T-helper 2 cell treated with Interferon-gamma antibody and Interleukin-4, amounts not matched to agents 5 μg/mL and 100 μg/mL, for 36 hours (primary cell): Measurements from ENCODE around the gene SH2D4B.
"Not testable (repeated sequence)": the region's sequence is repeated elsewhere in the genome, so short reads cannot be mapped to it uniquely, and the experiment has no call there.

Experiments
- DNase-seq: peaks from one replicate; pipeline ENCODE4 v3.0.0; 2021; ENCODE audit warnings: low spot score
- H3K27ac Mint-ChIP-seq: one replicate; pipeline ENCODE4 v1.8.0; 2021; ENCODE audit warnings: mild to moderate bottlenecking, mixed read lengths
- H3K27me3 Mint-ChIP-seq: one replicate; pipeline ENCODE4 v1.8.0; 2021; ENCODE audit warnings: low read depth, mixed read lengths
- H3K36me3 Mint-ChIP-seq: one replicate; pipeline ENCODE4 v1.8.0; 2021; ENCODE audit warnings: low read depth, mixed read lengths
- H3K4me1 Mint-ChIP-seq: one replicate; pipeline ENCODE4 v1.8.0; 2021; ENCODE audit warnings: low read depth, mixed read lengths
- H3K4me3 Mint-ChIP-seq: one replicate; pipeline ENCODE4 v1.8.0; 2022; ENCODE audit warnings: mild to moderate bottlenecking, moderate library complexity, mixed read lengths
- H3K9me3 Mint-ChIP-seq: one replicate; pipeline ENCODE4 v1.8.0; 2021; ENCODE audit warnings: mixed read lengths

SH2D4B gene

GRCh38 chr10:80539421-80540031 is 1.8 kb downstream of the SH2D4B start:
- peaks cover 2% of the 10 kb centered on the region for H3K27me3 Mint-ChIP-seq
- peaks cover 12% of the 10 kb centered on the region for H3K4me1 Mint-ChIP-seq
- H3K27ac Mint-ChIP-seq, result no peak overlapping the region
- H3K36me3 Mint-ChIP-seq, result peaks cover 3% of the 10 kb centered on the region
- no peaks in the 10 kb centered on the region for H3K9me3 Mint-ChIP-seq
- H3K4me3 Mint-ChIP-seq, result no peak overlapping the region
- no peak for DNase-seq

GRCh38 chr10:80540136-80540535 is 2.4 kb downstream of the SH2D4B start:
- H3K27ac Mint-ChIP-seq, result no peak overlapping the region

GRCh38 chr10:80540618-80540980 is 2.9 kb downstream of the SH2D4B start:
- peaks cover 11% of the 10 kb centered on the region for H3K27me3 Mint-ChIP-seq
- H3K4me3 Mint-ChIP-seq, result no peak overlapping the region

More at GRCh38 chr10:80540136-80540535, 2.4 kb downstream of the SH2D4B start:
- H3K36me3 Mint-ChIP-seq, result peaks cover 5% of the 10 kb centered on the region
- no peaks in the 10 kb centered on the region for H3K9me3 Mint-ChIP-seq
- no peak for DNase-seq
- H3K4me1 Mint-ChIP-seq, result peaks cover 12% of the 10 kb centered on the region
- H3K27me3 Mint-ChIP-seq, result peaks cover 7% of the 10 kb centered on the region
- no peak overlapping the region for H3K4me3 Mint-ChIP-seq

DNA sequence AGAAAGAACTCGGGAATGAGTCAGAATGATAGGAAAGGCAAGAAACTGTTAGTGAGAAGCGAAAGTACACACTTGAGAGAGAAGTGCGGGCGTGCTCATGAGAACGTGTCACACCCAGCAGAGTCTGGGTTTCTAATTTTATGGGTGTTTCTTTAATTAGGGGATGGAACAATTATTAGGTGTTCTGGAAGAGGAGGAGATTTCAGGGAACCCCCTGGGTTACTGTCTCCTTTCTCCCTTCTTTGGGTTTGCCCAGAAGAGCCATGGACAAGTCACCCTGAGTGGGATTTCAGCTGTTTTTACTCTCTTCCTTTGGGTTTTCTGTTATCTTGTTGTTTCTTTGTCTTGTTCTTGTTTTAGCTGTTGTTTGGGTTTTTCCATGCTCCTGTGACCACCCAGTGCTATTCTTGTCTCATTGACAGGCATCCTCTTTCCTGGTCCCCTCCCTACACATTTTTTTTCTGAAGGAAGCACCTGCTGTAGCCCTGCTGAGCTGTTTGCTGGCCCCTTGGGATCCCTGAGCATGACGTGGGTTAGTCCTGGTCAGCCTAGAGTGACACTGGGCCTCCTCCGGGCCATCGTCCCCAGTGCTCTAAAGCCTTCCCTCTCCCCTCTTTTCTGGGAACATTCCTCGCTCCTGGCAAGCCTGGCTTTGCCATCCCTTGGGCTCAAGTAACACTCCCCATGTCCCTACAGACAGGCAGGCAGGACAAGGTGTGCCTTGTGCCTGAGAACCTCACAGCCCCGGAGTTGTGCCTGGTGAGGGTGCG is 3.5 kb downstream of the SH2D4B start:
- Mint-ChIP-seq H3K36me3 (peaks cover 2% of the 10 kb centered on the region), H3K27ac (no peak overlapping the region), H3K4me1 (peaks cover 10% of the 10 kb centered on the region), H3K27me3 (peaks cover 12% of the 10 kb centered on the region), H3K9me3 (no peaks in the 10 kb centered on the region), H3K4me3 (no peak overlapping the region)
- no peak for DNase-seq

More at GRCh38 chr10:80540618-80540980, 2.9 kb downstream of the SH2D4B start:
- H3K27ac Mint-ChIP-seq, result no peak overlapping the region
- peaks cover 10% of the 10 kb centered on the region for H3K4me1 Mint-ChIP-seq
- no peak for DNase-seq
- H3K9me3 Mint-ChIP-seq, result no peaks in the 10 kb centered on the region
- peaks cover 2% of the 10 kb centered on the region for H3K36me3 Mint-ChIP-seq

GRCh38 chr10:80542053-80542452 is 4.4 kb downstream of the SH2D4B start:
- Mint-ChIP-seq H3K9me3 (no peaks in the 10 kb centered on the region), H3K27me3 (peaks cover 12% of the 10 kb centered on the region), H3K36me3 (peaks cover 2% of the 10 kb centered on the region), H3K27ac (no peak overlapping the region), H3K4me1 (peaks cover 6% of the 10 kb centered on the region), H3K4me3 (no peak overlapping the region)
- DNase-seq, result no peak

GRCh38 chr10:80542652-80543318 is 5.1 kb downstream of the SH2D4B start:
- H3K9me3 Mint-ChIP-seq, result no peaks in the 10 kb centered on the region
- H3K36me3 Mint-ChIP-seq, result peaks cover 2% of the 10 kb centered on the region
- no peak overlapping the region for H3K4me3 Mint-ChIP-seq
- peaks cover 5% of the 10 kb centered on the region for H3K4me1 Mint-ChIP-seq
- peaks cover 15% of the 10 kb centered on the region for H3K27me3 Mint-ChIP-seq
- H3K27ac Mint-ChIP-seq, result no peak overlapping the region
- DNase-seq, result no peak

DNA sequence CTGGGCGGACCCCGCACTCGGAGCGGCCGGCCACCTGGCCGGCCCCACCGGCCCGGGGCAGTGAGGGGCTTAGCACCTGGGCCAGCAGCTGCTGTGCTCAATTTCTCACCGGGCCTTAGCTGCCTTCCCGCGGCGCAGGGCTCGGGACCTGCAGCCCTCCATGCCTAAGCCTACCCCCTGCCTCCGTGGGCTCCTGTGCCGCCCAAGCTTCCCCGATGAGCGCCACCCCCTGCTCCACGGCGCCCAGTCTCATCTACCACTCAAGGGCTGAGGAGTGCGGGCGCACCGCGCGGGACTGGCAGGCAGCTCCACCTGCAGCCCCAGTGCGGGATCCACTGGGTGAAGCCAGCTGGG is 5.6 kb downstream of the SH2D4B start:
- H3K9me3 Mint-ChIP-seq, DNase-seq, H3K4me3 Mint-ChIP-seq, H3K36me3 Mint-ChIP-seq, H3K4me1 Mint-ChIP-seq, H3K27ac Mint-ChIP-seq: not testable (repeated sequence)
- H3K27me3 Mint-ChIP-seq, result peaks cover 15% of the 10 kb centered on the region

GRCh38 chr10:80544316-80544953 is 6.7 kb downstream of the SH2D4B start:
- no peaks in the 10 kb centered on the region for H3K9me3 Mint-ChIP-seq
- H3K36me3 Mint-ChIP-seq, result peaks cover 2% of the 10 kb centered on the region
- peaks cover 17% of the 10 kb centered on the region for H3K27me3 Mint-ChIP-seq
- peaks cover 5% of the 10 kb centered on the region for H3K4me1 Mint-ChIP-seq
- H3K27ac Mint-ChIP-seq, result no peak overlapping the region
- no peak overlapping the region for H3K4me3 Mint-ChIP-seq
- no peak for DNase-seq

DNA sequence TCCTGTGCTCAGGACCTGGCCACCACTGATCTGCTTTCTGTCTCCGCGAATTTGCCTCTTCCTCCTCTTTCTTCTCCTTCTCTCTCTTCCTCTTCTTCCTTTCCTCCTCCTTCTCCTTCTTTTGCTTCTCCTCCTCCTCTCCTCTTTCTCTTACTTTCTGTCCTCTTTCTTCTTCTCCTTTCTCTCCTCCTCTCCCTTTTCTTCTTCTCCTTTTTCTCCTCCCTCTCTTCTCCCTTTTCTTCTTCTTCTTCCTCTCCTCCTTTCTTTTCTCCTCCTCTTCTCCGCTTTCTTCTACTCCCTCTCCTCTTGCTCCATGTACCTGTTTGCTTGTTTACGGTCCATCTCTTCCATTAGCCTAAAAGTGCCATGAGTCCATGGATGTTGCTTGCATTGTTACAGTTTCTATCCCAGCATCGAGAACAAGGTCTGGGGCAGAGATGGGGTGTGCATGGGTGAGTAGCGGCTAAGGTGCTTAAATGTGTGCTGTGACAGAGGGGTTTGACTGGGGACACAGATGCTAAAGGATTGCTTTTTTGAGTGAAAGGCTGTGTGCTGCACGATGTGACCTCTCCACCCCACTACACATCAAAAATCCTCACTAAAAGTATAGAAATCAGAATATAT is 7.7 kb downstream of the SH2D4B start:
- H3K4me3 Mint-ChIP-seq, result no peak overlapping the region
- peaks cover 17% of the 10 kb centered on the region for H3K27me3 Mint-ChIP-seq
- H3K36me3 Mint-ChIP-seq, result peaks cover 2% of the 10 kb centered on the region
- peaks cover 5% of the 10 kb centered on the region for H3K4me1 Mint-ChIP-seq
- DNase-seq, result no peak
- no peaks in the 10 kb centered on the region for H3K9me3 Mint-ChIP-seq
- no peak overlapping the region for H3K27ac Mint-ChIP-seq

DNA sequence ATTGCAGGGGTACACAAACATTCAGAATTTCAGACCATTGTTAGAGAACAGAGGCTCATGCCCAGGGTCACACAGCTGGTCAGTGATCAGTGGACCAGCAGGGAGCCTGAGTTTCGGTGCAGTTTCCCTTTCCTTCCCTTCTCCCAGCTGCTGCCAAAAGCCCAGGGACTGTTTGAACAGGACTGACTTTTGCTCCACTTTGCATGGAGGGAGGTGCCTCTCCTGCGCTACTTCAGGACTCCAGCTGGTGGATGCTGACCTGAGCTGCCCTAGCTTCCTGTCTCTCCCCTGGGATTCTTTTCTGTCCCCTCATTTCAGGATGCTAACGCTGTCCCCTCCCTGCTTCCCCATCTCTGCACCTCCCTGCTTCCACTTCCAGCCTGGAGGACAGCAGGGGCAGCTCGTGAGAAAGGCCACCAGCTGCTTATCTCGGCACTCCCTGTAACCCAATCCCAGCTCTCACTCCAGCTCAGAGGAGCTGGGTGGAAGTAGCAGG is 14.5 kb downstream of the SH2D4B start:
- Mint-ChIP-seq H3K4me3 (no peak overlapping the region), H3K9me3 (no peaks in the 10 kb centered on the region), H3K4me1 (no peaks in the 10 kb centered on the region), H3K27me3 (peaks cover 12% of the 10 kb centered on the region), H3K27ac (no peak overlapping the region), H3K36me3 (no peaks in the 10 kb centered on the region)
- DNase-seq, result no peak

GRCh38 chr10:80553436-80553835 is 15.7 kb downstream of the SH2D4B start:
- peaks cover 17% of the 10 kb centered on the region for H3K27me3 Mint-ChIP-seq
- no peaks in the 10 kb centered on the region for H3K36me3 Mint-ChIP-seq
- no peak overlapping the region for H3K27ac Mint-ChIP-seq
- H3K4me3 Mint-ChIP-seq, result no peak overlapping the region
- H3K9me3 Mint-ChIP-seq, result no peaks in the 10 kb centered on the region
- no peaks in the 10 kb centered on the region for H3K4me1 Mint-ChIP-seq
- DNase-seq, result no peak

DNA sequence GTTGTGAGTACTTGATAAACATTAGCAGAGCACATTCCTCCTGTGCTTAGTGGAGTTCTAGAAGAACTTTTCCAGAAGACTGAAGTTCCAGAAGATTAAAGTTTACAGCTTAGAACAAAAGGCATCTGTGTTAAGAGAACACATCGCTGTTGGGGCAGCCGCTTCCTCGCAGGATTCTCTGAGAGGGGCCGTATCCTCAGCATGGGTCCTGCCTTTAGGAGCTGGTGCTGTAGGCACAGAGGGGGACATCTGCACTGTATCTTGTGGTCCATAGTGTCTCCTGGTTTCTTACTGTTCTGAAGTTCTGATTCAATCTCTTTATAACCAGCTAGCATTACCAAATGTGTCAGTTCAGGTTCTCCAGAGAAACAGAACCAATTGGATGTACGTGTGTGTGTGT is 16.3 kb downstream of the SH2D4B start:
- no peaks in the 10 kb centered on the region for H3K9me3 Mint-ChIP-seq
- no peaks in the 10 kb centered on the region for H3K4me1 Mint-ChIP-seq
- no peak for DNase-seq
- H3K27me3 Mint-ChIP-seq, result peaks cover 16% of the 10 kb centered on the region
- H3K4me3 Mint-ChIP-seq, result no peak overlapping the region
- H3K27ac Mint-ChIP-seq, result no peak overlapping the region
- H3K36me3 Mint-ChIP-seq, result no peaks in the 10 kb centered on the region

- no peak for DNase-seq
- Mint-ChIP-seq H3K27ac (no peak overlapping the region), H3K4me3 (no peak overlapping the region), H3K4me1 (no peaks in the 10 kb centered on the region), H3K27me3 (peaks cover 17% of the 10 kb centered on the region), H3K36me3 (no peaks in the 10 kb centered on the region), H3K9me3 (no peaks in the 10 kb centered on the region)
Measured at GRCh38 chr10:80555415-80555814, 17.7 kb downstream of the SH2D4B start.
